ENCODE results near the gene KCP.

Gene KCP

DNA sequence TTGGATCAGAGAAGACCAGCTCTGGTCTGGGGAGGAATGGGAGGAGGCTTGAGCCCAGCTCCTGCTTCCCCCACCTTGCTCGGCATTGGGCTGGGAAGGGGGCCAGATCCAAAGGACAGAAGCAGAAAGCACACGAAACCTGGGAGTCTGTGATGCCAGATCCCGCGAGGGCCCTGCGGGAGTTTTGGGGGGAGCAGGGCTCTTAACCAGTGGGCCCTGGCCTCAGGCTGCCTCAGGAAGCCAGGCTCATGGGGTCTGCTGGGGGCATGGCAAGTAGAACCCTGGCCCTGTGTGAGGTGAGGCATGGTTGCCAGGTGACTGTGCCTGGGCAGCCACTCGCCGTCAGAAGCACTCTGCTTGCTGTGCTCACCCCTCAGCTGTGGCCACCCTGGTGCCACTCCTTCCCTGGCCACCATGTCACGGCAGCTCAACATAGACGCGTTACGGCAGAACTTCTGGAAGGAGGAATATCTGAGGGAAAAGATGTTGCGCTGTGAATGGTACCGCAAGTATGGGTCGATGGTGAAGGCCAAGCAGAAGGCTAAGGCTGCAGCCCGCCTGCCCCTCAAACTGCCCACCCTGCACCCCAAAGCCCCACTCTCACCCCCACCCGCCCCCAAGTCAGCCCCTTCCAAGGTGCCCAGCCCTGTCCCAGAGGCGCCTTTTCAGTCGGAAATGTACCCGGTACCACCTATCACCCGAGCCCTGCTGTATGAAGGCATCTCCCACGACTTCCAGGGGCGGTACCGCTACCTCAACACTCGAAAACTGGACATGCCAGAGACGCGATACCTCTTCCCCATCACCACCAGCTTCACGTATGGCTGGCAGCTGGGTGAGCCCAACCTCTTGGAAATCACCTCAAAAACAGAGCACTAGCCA lies 44.3 kb downstream of the KCP start:
- TF ChIP-seq POLR2A (IDR thresholded peaks at IDR 0.05; ENCODE audit: low read depth, low read length) = no peak
- FAIRE-seq = no peak
- no peak for DNase-seq (ENCODE audit: insufficient read length, low spot score)

DNA sequence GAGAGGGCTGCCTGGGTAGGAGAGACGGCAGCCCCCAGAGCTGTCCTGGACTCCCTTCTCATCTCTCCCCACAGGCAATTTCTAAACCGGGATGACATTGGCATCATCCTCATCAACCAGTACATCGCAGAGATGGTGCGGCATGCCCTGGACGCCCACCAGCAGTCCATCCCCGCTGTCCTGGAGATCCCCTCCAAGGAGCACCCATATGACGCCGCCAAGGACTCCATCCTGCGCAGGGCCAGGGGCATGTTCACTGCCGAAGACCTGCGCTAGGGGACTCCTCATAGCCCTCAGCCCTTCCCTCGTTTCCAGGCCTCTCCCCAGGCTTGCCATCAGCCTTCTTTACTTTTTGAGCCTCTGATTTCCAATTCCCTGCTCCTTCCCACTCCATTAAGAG lies 45.2 kb downstream of the KCP start:
- no peak for TF ChIP-seq POLR2A (IDR thresholded peaks at IDR 0.05; ENCODE audit: low read depth, low read length)
- DNase-seq (ENCODE audit: insufficient read length, low spot score) (no peak), FAIRE-seq (no peak)

DNA sequence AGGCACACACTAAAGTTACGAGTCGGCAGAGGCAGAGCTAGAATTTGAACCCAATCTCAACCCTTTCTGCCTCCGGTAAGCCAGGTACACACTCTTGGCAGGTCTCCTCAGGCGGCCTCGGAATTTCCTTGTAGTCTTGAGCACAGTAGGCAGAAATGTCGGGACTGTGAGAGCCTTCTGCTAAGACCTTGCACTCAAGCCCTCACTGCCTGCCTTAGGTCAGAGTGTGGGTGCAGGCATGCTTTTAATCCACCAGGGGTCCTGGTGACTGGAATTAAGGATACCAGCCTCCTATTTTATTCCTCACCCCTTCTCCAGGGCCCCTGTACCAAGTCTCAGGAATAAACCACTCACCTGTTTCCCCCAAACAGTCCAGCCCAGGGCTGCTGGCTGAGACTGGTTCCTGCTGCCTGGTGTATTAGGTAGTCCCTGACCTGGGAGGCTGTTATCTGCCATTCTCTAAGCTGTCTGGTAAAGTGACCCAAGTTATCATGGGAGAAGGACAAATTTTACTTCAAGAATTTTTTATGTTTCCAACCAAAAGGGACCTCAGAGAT lies 47.0 kb downstream of the KCP start:
- TF ChIP-seq POLR2A (IDR thresholded peaks at IDR 0.05; ENCODE audit: low read depth, low read length) = no peak
- FAIRE-seq = no peak

DNA sequence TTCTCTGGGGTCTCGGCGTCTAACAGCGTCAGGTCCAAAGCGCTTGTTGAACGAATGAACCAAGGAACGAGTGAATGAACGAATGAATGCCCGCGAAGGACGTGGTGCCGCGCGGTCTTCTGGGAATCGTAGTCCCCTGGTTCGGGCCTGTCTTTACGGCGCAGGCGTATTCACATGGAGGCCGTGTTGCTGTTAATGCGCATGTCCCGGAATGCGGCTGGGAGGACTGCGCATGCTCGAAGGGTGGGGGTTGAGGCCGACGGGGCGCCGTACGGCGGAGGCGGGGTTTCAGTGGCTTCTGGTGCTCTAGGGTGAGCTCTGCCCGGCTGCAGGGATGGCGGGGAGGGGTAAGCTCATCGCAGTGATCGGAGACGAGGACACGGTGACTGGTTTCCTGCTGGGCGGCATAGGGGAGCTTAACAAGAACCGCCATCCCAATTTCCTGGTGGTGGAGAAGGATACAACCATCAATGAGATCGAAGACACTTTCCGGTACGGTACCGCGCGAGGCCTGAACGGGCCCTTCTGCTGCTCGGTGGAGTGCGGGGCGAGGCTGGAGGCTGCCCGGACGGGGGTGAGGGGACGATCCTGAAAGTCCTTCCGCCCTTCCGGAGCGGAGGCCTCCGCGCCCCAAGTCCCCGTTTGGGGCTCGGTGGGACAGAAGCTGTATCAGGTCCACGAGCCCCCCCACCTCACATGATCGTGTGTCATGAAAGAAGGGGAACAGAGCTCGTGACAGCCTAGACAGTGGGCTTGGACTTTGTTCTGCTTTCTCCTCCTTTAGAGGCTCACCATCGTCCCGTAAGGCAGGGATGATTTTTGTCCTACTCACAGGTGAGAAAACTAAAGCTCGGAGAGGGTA lies 47.7 kb downstream of the KCP start, which contains the start of gene ATP6V1F:
TSS of gene ATP6V1F (plus strand) at position 286 of the 862 bp plus-strand sequence. CDS start at position 335, 49 bp downstream.
- peak; percentile 94 for TF ChIP-seq POLR2A (IDR thresholded peaks at IDR 0.05; ENCODE audit: low read depth, low read length)
- FAIRE-seq (no peak), DNase-seq (ENCODE audit: insufficient read length, low spot score) (peak; percentile 98)

More for the DNA sequence above, 47.0 kb downstream of the KCP start:
- DNase-seq (ENCODE audit: insufficient read length, low spot score) = peak; percentile 88

DNA sequence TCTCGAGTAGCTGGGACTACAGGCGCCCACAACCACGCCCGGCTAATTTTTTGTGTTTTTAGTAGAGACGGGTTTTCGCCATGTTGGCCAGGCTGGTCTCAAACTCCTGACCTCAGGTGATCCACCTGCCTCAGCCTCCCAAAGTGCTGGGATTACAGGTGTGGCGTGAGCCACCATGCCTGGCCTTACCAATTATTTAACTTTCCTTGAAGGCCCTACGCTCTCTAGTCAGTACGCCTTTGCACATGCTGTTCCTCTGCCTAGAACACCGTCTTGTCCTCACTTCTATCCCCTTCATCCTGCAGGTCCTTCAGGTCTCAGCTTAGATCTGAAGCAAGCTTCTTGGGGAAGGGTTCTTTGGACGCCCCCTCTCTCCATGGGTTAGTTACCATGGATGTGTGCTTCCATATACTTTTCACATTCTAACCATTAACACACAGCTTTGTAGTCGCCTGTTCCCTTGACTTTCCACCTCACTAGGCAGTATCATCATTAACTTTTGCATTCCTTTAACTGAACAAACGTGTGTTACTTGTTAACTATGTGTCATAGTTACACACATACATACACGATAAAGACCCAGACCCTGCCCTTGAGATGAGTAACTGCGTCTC lies 48.4 kb downstream of the KCP start:
- TF ChIP-seq POLR2A (IDR thresholded peaks at IDR 0.05; ENCODE audit: low read depth, low read length) = no peak
- FAIRE-seq = no peak

DNA sequence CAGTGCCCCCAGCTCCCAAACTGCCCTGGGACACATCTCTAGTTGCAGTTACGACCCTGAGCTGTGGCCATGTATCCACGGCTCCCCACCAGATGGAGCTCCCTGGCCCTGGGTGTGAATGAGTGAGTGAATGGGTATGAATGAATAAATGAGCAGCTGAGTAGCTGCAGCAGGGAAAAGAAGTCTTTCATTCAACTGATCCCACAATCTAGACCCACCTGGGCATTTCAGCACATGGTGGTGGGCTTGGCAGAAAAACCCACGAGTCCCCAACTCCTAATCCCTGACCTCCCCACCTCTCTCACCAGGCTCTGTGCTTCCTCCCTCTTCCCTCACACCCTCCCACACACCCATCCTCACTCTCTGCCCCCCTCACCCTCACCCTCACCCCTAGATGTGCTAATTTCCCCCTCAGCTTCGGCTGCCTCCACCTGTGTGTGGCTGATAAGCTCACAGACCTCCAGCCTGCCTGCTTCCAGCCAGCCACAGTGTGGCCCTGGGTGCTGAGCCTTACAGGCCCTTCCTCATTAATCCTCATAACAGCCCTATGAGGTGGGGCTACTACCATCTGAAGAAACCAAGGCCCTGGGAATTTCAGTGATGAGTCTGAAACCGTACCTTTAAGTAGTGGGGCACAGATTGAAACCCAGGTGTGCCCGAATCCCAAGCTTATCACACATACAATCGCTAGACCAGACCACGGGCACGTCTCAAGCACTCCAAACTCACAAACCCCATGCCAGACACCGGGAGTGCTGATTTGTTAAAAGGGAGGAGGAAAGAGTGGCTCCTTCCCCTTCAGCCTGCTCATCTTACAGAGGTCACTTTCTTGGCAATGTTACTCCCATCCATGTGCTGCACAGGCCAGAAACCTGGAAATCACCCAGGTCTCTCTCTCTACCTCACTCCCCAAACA lies 50.1 kb downstream of the KCP start:
- TF ChIP-seq POLR2A (IDR thresholded peaks at IDR 0.05; ENCODE audit: low read depth, low read length) = no peak
- no peak for FAIRE-seq

More for the DNA sequence above, 48.4 kb downstream of the KCP start:
- no peak for DNase-seq (ENCODE audit: insufficient read length, low spot score)

DNA sequence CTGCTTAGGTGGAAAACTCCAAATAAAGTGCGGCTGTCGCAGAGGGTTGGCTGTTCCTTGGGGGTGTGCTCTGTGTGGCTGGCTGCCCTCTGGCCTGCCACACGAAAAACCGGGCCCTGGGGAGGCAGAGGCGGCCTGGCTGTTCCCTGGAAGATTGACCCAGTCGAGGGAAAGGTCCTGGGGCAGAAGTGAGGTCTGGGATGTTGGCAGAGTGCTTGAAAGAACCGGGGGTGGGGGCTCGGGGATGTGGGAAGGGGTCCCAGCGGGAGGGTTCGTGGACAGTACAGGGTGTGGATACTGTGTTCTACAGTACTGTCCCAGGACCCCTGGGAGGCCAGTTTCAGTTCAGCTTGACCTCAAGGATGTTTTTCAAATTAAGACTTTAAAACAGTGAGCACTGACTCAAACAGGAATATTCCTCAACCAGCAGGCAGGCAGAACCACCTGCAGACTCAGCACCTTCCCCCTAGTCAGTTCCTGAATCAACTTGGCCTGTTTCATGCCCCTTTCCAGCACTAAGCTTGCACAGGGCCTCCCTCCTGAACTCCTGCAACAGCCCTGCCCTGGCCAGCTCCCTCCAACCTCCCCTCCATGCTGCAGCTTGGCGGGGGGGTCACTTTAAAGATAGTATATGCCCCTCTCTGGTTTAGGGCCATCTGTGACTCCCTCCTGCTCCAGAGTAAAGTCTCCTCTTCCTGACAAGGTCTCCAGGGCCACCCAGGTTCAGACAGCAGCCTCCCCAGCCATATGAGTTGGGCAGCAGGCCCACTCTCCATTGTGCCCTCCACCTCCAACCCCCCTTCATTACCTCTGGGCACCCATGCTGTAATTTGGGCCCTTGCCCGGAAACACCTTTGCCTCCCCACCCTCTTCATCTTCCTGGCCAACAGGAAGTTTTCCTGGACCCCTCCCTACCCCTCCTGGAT lies 51.0 kb downstream of the KCP start:
- TF ChIP-seq POLR2A (IDR thresholded peaks at IDR 0.05; ENCODE audit: low read depth, low read length) = no peak
- DNase-seq (ENCODE audit: insufficient read length, low spot score) (no peak), FAIRE-seq (no peak)

More for the DNA sequence above, 50.1 kb downstream of the KCP start:
- DNase-seq (ENCODE audit: insufficient read length, low spot score) = peak; percentile 42

DNA sequence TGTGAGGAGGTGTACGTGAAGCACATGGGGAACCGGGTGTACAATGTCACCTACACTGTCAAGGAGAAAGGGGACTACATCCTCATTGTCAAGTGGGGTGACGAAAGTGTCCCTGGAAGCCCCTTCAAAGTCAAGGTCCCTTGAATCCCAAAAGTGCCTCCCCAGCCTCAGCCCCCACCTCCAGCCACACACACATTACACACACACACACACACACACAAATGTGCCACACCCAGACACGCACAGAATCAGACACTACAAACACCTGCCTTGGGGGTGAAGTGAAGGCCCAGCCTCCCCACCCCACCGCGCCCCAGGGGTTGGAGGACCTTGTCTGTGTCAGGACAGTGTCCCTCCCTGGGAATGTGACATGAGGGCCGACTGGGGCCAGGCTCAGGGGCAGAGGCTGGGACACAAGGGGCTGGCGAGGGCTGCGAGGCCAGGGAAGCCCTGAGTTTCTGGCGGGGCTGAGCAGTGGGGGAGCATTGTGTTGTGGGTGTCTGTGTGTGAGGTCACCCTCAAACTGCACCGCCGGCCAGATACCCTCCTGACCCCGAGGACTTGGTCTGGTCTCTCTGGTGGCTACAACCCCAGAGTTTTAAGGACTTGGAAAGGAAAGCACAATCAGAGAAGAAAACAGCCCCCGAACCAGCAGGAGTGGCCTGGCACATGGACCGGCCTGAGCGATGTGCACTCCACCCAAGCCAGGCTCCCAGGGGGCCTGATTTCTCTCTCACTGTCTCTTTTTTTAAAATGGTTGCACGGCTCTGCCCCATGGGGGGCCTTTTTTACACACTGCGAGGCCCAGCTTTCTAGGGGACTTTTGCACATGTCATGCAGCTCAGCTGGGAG lies 51.9 kb downstream of the KCP start:
- TF ChIP-seq POLR2A (IDR thresholded peaks at IDR 0.05; ENCODE audit: low read depth, low read length) = no peak
- FAIRE-seq = no peak
- no peak for DNase-seq (ENCODE audit: insufficient read length, low spot score)

DNA sequence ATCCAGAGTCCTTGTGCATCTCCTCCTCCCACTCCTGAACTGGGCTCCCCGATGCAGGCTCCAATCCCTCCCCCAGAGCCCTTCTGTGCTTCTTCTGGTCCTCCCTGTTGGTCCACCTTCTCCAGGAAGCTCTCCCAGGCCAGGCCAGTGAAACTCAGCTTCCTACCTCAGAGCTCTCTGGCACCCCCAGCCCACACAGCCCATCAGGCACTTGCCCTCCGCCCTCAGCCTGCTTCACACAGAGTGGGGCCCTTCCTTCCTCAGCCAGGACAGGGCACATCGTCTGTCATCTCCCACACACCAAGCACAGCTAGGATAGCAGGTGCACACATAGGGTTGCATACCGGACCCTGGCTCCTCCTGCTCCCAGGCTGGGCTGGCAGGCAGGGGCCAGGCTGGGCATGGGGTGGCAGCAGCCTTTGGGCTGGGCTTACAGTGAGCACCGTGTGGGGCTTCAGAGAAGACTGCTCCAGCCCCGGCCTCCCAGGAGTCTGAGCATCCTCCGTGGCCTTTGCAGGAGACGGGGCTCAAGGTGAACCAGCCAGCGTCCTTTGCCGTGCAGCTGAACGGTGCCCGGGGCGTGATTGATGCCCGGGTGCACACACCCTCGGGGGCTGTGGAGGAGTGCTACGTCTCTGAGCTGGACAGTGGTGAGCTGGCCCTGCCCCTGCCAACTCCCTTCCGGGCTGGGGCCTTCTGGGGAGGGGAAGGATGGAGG lies 54.3 kb downstream of the KCP start:
- DNase-seq (ENCODE audit: insufficient read length, low spot score) = no peak
- TF ChIP-seq POLR2A (IDR thresholded peaks at IDR 0.05; ENCODE audit: low read depth, low read length) = no peak
- FAIRE-seq = no peak

DNA sequence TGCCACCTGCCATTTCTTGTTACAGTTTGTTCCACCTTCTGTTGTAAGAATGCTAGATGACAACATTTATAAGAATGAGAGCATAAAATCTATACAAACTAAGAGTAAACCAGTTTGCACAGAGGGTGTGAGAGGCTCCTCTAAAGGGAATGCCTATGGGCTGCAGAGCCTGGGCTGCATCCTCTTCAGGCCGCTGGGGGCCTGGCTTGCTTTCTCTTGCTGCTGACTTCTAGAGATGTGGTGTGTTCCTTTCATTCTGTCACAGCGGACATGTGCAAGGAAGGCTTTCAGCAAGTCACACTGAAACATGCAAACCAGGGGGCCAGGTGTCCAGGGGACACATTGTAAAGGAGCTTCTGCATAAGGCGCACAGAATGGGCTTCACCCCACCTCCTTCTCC lies 55.0 kb downstream of the KCP start:
- no peak for TF ChIP-seq POLR2A (IDR thresholded peaks at IDR 0.05; ENCODE audit: low read depth, low read length)
- FAIRE-seq = no peak
- DNase-seq (ENCODE audit: insufficient read length, low spot score) = no peak

Data from H54 (cell line).